ENCODE measurements around the gene SLPI.

DNA sequence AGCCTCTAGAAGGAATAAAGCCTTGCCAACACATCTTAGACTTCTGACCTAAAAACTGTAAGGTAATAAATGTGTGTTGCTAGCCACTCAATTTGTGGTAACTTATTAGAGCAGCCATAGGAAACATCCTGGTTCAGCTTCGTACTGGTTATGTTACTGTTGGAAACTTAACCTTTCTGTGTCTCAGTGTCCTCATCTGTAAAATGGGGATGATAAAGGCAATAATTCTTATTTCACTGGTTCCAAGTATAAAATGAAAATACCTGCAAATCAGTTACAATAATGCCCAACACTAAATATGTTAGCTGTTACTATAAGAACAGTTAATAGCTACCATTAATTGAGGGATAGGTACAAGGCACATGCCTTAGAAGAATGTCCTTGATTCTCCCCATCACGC lies 38.0 kb upstream of the SLPI start:
- TF ChIP-seq, protein P1, sequence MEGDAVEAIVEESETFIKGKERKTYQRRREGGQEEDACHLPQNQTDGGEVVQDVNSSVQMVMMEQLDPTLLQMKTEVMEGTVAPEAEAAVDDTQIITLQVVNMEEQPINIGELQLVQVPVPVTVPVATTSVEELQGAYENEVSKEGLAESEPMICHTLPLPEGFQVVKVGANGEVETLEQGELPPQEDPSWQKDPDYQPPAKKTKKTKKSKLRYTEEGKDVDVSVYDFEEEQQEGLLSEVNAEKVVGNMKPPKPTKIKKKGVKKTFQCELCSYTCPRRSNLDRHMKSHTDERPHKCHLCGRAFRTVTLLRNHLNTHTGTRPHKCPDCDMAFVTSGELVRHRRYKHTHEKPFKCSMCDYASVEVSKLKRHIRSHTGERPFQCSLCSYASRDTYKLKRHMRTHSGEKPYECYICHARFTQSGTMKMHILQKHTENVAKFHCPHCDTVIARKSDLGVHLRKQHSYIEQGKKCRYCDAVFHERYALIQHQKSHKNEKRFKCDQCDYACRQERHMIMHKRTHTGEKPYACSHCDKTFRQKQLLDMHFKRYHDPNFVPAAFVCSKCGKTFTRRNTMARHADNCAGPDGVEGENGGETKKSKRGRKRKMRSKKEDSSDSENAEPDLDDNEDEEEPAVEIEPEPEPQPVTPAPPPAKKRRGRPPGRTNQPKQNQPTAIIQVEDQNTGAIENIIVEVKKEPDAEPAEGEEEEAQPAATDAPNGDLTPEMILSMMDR (IDR thresholded peaks at IDR 0.05), result no peak
- no peak for TF ChIP-seq POLR2A (IDR thresholded peaks at IDR 0.05)

Measured in esophagus squamous epithelium (tissue), 4 donors.